HCT116 (cell line): ENCODE results near the gene UVRAG. TPM values are rescaled to one million over a fixed set of nuclear protein-coding genes. Genes with fewer than 3 reads are reported as not detected.

Source experiments
- ATAC-seq: fragments of 200-7000 bp; cut with Tn5 transposase; 2 replicates; pipeline ENCODE4 v1.9.1; 2020; ENCODE audit warnings: mild to moderate bottlenecking, moderate library complexity
- BruUV-seq: library from RNA; stranded (reverse); fragments of 400-500 nt; replicated peaks from 2 replicates; lab custom pipeline; 2021; lab: Mats Ljungman, UMichigan
- CTCF ChIA-PET: fragments of 300-600 bp; sonication (Branson Sonifier 250); formaldehyde crosslinking; loops from one replicate; lab custom pipeline; 2021; ENCODE audit warnings: antibody characterized with exemption; lab: Charles Lee
- POLR2A ChIA-PET: fragments of 300-600, 350-600 bp; sonication (Branson Sonifier 250); formaldehyde crosslinking; loops from one replicate; lab custom pipeline; 2021; ENCODE audit warnings: antibody characterized with exemption; lab: Charles Lee
- RAD21 ChIA-PET, 2 experiments: fragments of 300-600 bp; sonication (Branson Sonifier 250); formaldehyde crosslinking; loops; one replicate each; lab custom pipeline; 2023; ENCODE audit warnings: low total read pairs in 2 of 2; ENCODE audit not compliant: uncharacterized antibody in 2 of 2, unreplicated experiment in 2 of 2, low non-redundant PET in 1 of 2; lab: Charles Lee
- DNase-seq: peaks from one replicate; pipeline ENCODE4 v3.0.0-alpha.2; 2010; ENCODE audit warnings: low read depth, low spot score
- H2AFZ ChIP-seq: fragments of 200-600 bp; shearing (Covaris generic), sonication (generic); 2 replicates; pipeline ENCODE4 v1.6.1; 2017; ENCODE audit warnings: low read depth, mixed run types, mixed read lengths, antibody characterized with exemption, low read length; ENCODE audit not compliant: poor library complexity, severe bottlenecking
- H3K27ac ChIP-seq: 2 replicates; pipeline ENCODE4 v1.5.1; 2012; ENCODE audit warnings: low read depth, low read length
- H3K27me3 ChIP-seq: fragments of 200-600 bp; sonication (generic); 2 replicates; pipeline ENCODE4 v1.6.1; 2016; ENCODE audit warnings: mixed run types, low read length, mixed read lengths; ENCODE audit not compliant: insufficient read depth
- H3K36me3 ChIP-seq, 2 experiments: fragments of 200-500 bp in 1 of 2; fragments of 200-600 bp in 1 of 2; sonication (Bioruptor generic) in 1 of 2; sonication (generic) in 1 of 2; 2 replicates each; pipeline versions ENCODE4 v1.5.1 to v1.6.1; 2014 to 2016; ENCODE audit warnings: low read length in 2 of 2, inconsistent platforms in 1 of 2, mixed read lengths in 1 of 2, mixed run types in 1 of 2; ENCODE audit not compliant: insufficient read depth in 2 of 2, control insufficient read depth in 1 of 2
- H3K4me1 ChIP-seq, 2 experiments: fragments of 200-600 bp in 1 of 2; sonication (generic) in 1 of 2; 2 replicates each; pipeline versions ENCODE4 v1.5.1 to v1.6.1; 2012 to 2017; ENCODE audit warnings: low read length in 2 of 2, inconsistent platforms in 1 of 2, mild to moderate bottlenecking in 1 of 2, mixed read lengths in 1 of 2, mixed run types in 1 of 2, moderate library complexity in 1 of 2; ENCODE audit not compliant: insufficient read depth in 2 of 2, control insufficient read depth in 1 of 2
- H3K4me2 ChIP-seq: fragments of 200-600 bp; sonication (generic); 2 replicates; pipeline ENCODE4 v1.6.1; 2017; ENCODE audit warnings: mixed run types, low read length, mixed read lengths
- H3K4me3 ChIP-seq, 2 experiments: fragments of 200-600 bp in 1 of 2; sonication (generic) in 1 of 2; replicated peaks in 1 of 2; 2 replicates each; pipeline ENCODE4 v1.5.1; 2011 to 2016; ENCODE audit warnings: low read length in 2 of 2, control low read depth in 1 of 2, low read depth in 1 of 2, mild to moderate bottlenecking in 1 of 2, mixed read lengths in 1 of 2, mixed run types in 1 of 2
- H3K79me2 ChIP-seq: fragments of 200-600 bp; sonication (generic); 2 replicates; pipeline ENCODE4 v1.6.1; 2017; ENCODE audit warnings: mild to moderate bottlenecking, mixed run types, low read length, moderate library complexity, mixed read lengths; ENCODE audit not compliant: insufficient read depth
- H3K9ac ChIP-seq: fragments of 200-600 bp; sonication (generic); 2 replicates; pipeline ENCODE4 v1.6.1; 2016; ENCODE audit warnings: low read length, mixed read lengths
- H3K9me2 ChIP-seq: fragments of 200-600 bp; sonication (generic), shearing (Covaris generic); 2 replicates; pipeline ENCODE4 v1.6.1; 2017; ENCODE audit warnings: mixed run types, mild to moderate bottlenecking, moderate library complexity; ENCODE audit not compliant: insufficient read depth
- H3K9me3 ChIP-seq, 2 experiments: fragments of 200-500 bp in 1 of 2; fragments of 200-600 bp in 1 of 2; sonication (Bioruptor generic) in 1 of 2; sonication (generic) in 1 of 2; 2 replicates each; pipeline ENCODE4 v1.6.1; 2014 to 2017; ENCODE audit warnings: low read length in 2 of 2, mixed read lengths in 2 of 2, inconsistent platforms in 1 of 2, low read depth in 1 of 2, mild to moderate bottlenecking in 1 of 2, mixed run types in 1 of 2, moderate library complexity in 1 of 2; ENCODE audit not compliant: control insufficient read depth in 1 of 2, insufficient read depth in 1 of 2
- H4K20me1 ChIP-seq: fragments of 200-600 bp; sonication (generic), shearing (Covaris generic); 2 replicates; pipeline ENCODE4 v1.6.1; 2017; ENCODE audit warnings: mixed run types, mild to moderate bottlenecking, moderate library complexity; ENCODE audit not compliant: insufficient read depth
- CBX3 ChIP-seq: IDR thresholded peaks from 2 replicates; pipeline ENCODE4 v1.6.1; 2012; ENCODE audit warnings: low read depth
- CEBPB ChIP-seq: IDR thresholded peaks from 2 replicates; pipeline ENCODE4 v1.6.1; 2012; ENCODE audit warnings: low read depth
- EGR1 ChIP-seq: IDR thresholded peaks from 2 replicates; pipeline ENCODE4 v1.6.1; 2012; ENCODE audit warnings: low read depth
- ELF1 ChIP-seq: IDR thresholded peaks from 2 replicates; pipeline ENCODE4 v1.6.1; 2012; ENCODE audit warnings: low read depth, borderline replicate concordance
- EZH2 ChIP-seq: fragments of 200-600 bp; sonication (generic); IDR thresholded peaks from 2 replicates; pipeline ENCODE4 v1.6.1; 2017; ENCODE audit warnings: antibody characterized with exemption, mixed run types
- EZH2phosphoT487 ChIP-seq: fragments of 200-600 bp; IDR thresholded peaks from 2 replicates; pipeline ENCODE4 v1.6.1; 2018; ENCODE audit warnings: antibody characterized with exemption, borderline replicate concordance
- FOSL1 ChIP-seq: IDR thresholded peaks from 2 replicates; pipeline ENCODE4 v1.6.1; 2012; ENCODE audit warnings: low read depth
- JUND ChIP-seq: IDR thresholded peaks from 2 replicates; pipeline ENCODE4 v1.6.1; 2012
- POLR2A ChIP-seq: IDR thresholded peaks from 2 replicates; pipeline ENCODE4 v1.7.0; 2011; ENCODE audit warnings: borderline replicate concordance; ENCODE audit not compliant: insufficient read depth, insufficient read length; ENCODE audit errors: extremely low read depth
- RAD21 ChIP-seq: IDR thresholded peaks from 2 replicates; pipeline ENCODE4 v1.6.1; 2012; ENCODE audit warnings: low read depth, mild to moderate bottlenecking
- SIN3A ChIP-seq: IDR thresholded peaks from 2 replicates; pipeline ENCODE4 v1.6.1; 2012; ENCODE audit warnings: low read depth
- TCF7L2 ChIP-seq: IDR thresholded peaks from 2 replicates; pipeline ENCODE4 v1.7.0; 2011; ENCODE audit warnings: borderline replicate concordance, inconsistent platforms; ENCODE audit not compliant: insufficient read depth, insufficient read length; ENCODE audit errors: extremely low read depth
- ZFX ChIP-seq: fragments of 450-650 bp; IDR thresholded peaks from 2 replicates; pipeline ENCODE4 v1.6.1; 2017
- ZNF274 ChIP-seq: fragments of 200-500 bp; sonication (Bioruptor generic); IDR thresholded peaks from 2 replicates; pipeline ENCODE4 v1.6.1; 2014; ENCODE audit warnings: mild to moderate bottlenecking, low read depth, low read length, inconsistent platforms
- intact Hi-C: fragments of 100-400 bp; cut with micrococcal nuclease; formaldehyde crosslinking; loops from 2 replicates; pipeline ENCODE4 v1.10.0; 2022
- total RNA-seq: library from RNA; stranded (reverse); gene quantifications from one replicate; pipeline ENCODE4 v1.2.1, GENCODE V29; 2021; ENCODE audit not compliant: unreplicated experiment
- TF ChIP-seq, protein P1 (sequence below): IDR thresholded peaks from 2 replicates; pipeline ENCODE4 v1.6.1; 2012
- TF ChIP-seq, protein P2 (sequence below): IDR thresholded peaks from 2 replicates; pipeline ENCODE4 v1.6.1; 2012
- TF ChIP-seq, protein P3 (sequence below): IDR thresholded peaks from 2 replicates; pipeline ENCODE4 v1.6.1; 2011; ENCODE audit warnings: mild to moderate bottlenecking, low read length, moderate library complexity; ENCODE audit not compliant: insufficient replicate concordance; ENCODE audit errors: extremely low read depth
- TF ChIP-seq, protein P4 (sequence below): IDR thresholded peaks from 2 replicates; pipeline ENCODE4 v1.6.1; 2012; ENCODE audit warnings: low read depth

Gene UVRAG
- total RNA-seq, 1 experiment from 2014 or later: 12.3 TPM

DNA sequence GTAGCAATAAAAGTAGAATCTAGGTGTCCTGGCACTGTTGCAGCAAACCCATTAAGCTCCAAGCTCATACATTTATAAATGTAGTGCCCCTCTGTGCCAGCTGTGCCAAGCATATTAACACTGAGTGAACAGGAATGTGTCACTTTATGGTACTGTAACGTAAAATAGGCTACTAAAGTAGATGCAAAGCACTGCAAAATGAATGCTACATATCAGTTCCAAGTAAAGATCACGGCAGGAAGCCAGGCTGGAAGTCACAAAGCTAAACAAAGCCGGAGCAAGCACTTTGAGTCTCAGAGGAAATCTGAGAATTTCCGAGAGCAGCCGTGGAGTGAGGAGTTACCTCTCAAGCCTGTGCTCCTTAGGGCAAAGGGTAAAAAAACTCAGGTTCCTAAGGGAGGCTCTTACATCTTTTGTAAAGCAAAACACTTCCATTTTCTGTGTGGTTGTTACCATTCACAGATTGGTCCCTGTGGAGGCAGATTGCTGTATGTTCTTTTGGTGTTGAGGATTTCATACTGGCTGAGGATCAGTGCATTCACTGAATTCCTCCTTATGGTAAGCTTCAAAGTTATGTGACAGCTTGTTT is 305.6 kb downstream of the UVRAG start:
- ATAC-seq: no peak
- H3K27ac ChIP-seq: no peak overlapping the region
- CTCF ChIA-PET: no interaction called here
- no peak overlapping the region for H3K4me2 ChIP-seq
- RAD21 ChIA-PET: no interaction called here
- TF ChIP-seq FOSL1 (no peak), SIN3A (no peak), POLR2A (no peak), EGR1 (no peak), EZH2phosphoT487 (no peak), CBX3 (no peak), JUND (no peak), EZH2 (no peak), CEBPB (no peak), RAD21 (no peak), ZNF274 (no peak), ZFX (no peak), TCF7L2 (no peak), ELF1 (no peak)
- TF ChIP-seq, protein P1, sequence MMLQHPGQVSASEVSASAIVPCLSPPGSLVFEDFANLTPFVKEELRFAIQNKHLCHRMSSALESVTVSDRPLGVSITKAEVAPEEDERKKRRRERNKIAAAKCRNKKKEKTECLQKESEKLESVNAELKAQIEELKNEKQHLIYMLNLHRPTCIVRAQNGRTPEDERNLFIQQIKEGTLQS: no peak
- TF ChIP-seq, protein P2, sequence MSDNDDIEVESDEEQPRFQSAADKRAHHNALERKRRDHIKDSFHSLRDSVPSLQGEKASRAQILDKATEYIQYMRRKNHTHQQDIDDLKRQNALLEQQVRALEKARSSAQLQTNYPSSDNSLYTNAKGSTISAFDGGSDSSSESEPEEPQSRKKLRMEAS: no peak
- TF ChIP-seq, protein P3, sequence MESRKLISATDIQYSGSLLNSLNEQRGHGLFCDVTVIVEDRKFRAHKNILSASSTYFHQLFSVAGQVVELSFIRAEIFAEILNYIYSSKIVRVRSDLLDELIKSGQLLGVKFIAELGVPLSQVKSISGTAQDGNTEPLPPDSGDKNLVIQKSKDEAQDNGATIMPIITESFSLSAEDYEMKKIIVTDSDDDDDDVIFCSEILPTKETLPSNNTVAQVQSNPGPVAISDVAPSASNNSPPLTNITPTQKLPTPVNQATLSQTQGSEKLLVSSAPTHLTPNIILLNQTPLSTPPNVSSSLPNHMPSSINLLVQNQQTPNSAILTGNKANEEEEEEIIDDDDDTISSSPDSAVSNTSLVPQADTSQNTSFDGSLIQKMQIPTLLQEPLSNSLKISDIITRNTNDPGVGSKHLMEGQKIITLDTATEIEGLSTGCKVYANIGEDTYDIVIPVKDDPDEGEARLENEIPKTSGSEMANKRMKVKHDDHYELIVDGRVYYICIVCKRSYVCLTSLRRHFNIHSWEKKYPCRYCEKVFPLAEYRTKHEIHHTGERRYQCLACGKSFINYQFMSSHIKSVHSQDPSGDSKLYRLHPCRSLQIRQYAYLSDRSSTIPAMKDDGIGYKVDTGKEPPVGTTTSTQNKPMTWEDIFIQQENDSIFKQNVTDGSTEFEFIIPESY: no peak
- TF ChIP-seq, protein P4, sequence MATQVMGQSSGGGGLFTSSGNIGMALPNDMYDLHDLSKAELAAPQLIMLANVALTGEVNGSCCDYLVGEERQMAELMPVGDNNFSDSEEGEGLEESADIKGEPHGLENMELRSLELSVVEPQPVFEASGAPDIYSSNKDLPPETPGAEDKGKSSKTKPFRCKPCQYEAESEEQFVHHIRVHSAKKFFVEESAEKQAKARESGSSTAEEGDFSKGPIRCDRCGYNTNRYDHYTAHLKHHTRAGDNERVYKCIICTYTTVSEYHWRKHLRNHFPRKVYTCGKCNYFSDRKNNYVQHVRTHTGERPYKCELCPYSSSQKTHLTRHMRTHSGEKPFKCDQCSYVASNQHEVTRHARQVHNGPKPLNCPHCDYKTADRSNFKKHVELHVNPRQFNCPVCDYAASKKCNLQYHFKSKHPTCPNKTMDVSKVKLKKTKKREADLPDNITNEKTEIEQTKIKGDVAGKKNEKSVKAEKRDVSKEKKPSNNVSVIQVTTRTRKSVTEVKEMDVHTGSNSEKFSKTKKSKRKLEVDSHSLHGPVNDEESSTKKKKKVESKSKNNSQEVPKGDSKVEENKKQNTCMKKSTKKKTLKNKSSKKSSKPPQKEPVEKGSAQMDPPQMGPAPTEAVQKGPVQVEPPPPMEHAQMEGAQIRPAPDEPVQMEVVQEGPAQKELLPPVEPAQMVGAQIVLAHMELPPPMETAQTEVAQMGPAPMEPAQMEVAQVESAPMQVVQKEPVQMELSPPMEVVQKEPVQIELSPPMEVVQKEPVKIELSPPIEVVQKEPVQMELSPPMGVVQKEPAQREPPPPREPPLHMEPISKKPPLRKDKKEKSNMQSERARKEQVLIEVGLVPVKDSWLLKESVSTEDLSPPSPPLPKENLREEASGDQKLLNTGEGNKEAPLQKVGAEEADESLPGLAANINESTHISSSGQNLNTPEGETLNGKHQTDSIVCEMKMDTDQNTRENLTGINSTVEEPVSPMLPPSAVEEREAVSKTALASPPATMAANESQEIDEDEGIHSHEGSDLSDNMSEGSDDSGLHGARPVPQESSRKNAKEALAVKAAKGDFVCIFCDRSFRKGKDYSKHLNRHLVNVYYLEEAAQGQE: no peak
- H3K36me3 ChIP-seq: no peaks in the 10 kb centered on the region
- H3K9me3 ChIP-seq: no peaks in the 10 kb centered on the region
- no peaks in the 10 kb centered on the region for H3K79me2 ChIP-seq
- TSS peak; percentile 17 for BruUV-seq
- no peak overlapping the region for H2AFZ ChIP-seq
- no peaks in the 10 kb centered on the region for H3K4me1 ChIP-seq
- no peak overlapping the region for H3K4me3 ChIP-seq
- no peaks in the 10 kb centered on the region for H4K20me1 ChIP-seq
- intact Hi-C loops: no loop called here
- DNase-seq: no peak
- no peaks in the 10 kb centered on the region for H3K27me3 ChIP-seq
- no peak overlapping the region for H3K9ac ChIP-seq
- POLR2A ChIA-PET: no interaction called here
- no peaks in the 10 kb centered on the region for H3K9me2 ChIP-seq
